HUDEP-2 (cell line): ENCODE data around the gene FOXP1.
"Not testable (repeated sequence)": the region's sequence is repeated elsewhere in the genome, so short reads cannot be mapped to it uniquely, and the experiment has no call there.

Experiments used
- DNase-seq, 76 experiments: peaks; one replicate each; lab custom pipeline; 2025; ENCODE audit not compliant: unreplicated experiment in 76 of 76; lab: John Stamatoyannopoulos, UW

The FOXP1 gene

DNA sequence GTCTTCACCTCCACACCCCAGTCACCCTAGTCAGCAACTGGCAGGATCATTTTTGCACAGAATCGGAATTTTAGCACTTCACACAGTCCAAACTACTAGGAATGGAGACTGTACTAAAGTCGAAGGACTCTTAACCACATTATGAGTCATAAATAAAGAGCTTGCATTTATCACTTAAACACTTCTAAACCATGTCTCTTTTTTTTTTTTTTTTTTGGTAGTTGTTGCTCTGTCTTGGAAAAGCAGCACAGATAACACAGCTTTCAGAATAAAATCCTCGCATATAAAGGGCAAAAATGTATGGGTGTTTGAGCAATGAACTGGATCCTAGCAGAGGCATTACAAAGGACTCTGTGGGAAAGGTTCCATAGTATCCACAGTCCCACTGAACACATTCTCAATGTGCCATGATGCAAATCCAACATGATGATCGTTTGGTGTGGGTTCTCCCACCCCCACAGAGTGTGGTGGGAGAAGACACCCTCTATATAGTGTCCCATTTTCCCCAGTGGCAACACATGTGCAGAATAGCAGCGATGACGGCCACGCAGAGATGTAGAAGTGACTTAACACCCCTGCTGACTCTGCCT lies 47.1 kb downstream of the FOXP1 start:
- no peak for DNase-seq

DNA sequence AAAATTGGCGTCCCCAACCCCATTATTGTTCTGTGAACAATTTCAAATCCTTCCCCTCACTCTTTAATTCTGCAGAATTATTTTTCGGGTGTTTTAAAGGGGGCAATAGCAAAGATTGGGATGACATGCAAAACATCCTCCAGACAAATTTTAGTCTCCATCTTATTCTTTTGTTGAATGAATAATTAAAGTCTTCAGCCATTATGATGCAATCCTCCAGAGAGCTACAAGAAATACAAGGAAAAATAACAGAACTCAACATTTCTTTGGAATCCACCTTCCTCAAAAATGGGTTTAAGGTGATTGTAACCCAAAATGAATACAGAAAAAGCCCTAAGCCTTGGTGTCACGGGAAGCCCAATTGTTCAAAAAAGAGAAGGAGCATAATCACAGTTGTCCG lies 49.9 kb downstream of the FOXP1 start:
- DNase-seq, result no peak

DNA sequence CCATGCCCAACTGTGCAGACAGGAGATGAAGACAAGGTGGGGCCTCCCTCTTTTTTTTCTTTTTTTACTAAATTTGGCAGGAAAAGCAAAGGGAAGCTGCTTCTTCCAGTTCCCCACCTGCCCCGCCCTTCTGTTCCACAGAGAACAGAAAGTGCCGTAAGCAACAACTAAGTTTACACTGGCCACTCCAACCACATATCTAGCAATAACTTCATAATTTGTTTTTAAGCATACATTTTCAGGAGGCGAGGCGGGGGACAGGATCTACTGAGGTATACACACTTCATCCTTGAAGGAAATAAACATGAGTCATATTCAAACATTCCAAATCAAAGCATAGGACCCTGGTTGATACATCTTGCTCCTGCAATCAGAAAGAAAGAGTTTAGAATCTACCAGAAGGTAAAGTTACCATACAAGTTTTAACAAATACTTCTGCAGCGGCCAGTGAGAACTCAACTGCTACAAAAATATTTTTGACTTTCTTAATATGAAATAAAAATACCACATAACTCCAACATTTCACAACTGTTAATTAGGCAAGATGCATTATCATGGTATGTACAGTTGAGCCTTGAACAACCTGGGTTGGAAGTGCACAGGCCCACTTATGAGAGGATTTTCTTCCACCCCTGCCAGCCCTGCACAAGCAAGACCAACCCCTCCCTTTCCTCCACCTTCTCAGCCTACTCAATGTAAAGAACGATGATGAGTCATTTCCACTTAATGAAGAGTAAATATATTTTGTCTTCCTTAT lies 50.7 kb downstream of the FOXP1 start:
- no peak for DNase-seq

DNA sequence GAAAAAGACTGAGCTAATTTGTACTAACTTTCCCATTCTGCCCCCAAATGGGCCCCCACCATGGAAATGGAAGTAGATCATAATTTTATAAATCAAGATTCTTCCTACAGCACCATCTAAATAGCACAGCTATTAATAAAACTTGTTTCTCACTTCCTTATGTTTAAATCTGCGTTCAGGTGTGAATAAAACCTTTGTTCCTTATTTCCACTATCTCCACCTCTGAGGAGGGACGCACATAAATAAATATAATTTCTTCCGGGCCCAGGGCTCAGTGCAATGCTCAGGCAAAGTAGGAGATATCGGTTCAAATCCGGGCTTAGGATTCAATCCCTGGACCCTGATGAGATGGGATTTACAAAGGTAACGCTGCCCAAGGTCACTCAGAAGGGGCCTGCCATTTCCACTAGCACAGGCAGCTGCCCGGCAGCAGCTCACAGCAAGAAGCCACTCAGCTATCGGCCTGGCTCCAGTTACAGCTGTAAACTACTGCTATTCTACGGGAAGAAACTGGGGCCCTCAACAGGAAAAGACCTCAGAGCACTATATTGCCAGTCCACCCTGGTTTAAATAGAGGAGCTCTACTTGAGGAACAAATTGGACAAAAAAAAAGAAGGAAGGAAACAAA lies 52.5 kb downstream of the FOXP1 start:
- DNase-seq, result no peak

DNA sequence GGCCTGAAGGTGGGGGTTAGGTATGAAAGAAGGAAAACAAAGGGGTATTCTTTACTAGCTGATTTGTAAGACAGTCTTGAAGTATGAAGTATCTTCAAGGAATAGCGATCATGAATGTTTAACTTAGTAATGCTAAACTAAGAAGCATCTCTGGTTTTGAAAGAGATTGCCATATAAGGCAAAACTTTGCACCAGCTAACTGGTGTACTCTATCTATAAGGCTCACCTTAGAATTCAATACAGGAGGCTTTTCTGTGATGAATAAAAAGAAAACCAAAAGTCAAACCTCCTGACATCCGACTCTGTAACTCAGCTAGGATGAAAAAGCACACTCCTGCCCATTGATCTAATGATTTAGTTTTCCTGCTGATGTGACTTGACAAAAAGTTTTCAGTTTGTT lies 54.7 kb downstream of the FOXP1 start:
- no peak for DNase-seq

DNA sequence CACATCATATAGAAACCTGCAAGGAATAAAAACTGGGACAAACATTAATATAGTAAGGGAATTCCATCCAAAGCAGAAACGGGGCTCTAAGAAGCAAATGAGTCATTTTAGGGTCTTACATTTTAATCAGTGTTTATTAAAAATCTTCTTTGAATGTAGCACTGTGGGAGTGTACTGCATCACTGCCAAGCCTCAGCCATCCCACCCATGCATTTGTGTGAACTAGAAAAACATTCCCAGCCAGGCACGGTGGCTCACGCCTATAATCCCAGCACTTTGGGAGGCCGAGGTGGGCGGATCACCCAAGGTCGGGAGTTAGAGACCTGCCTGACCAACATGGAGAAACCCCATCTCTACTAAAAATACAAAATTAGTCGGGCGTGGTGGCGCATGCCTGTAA lies 57.1 kb downstream of the FOXP1 start:
- not testable (repeated sequence) for DNase-seq

DNA sequence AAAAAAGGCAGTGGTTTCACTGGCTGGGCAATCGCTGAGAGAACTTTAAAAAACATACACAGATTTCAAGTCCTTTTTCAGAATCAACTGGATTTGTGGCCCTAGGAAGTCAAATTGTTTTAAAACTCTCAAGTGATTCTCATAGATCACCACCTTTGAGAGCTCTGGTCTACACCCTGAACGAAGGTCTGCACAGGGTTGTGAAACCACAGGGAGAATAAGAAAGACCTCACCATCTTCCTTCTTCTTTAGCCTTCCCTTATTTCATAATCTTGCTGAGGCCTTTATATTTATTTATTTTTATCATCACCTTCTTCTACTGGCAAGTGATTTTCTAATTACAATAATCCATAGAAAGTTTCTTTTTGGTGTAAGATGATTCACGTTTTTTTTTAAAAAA lies 58.1 kb downstream of the FOXP1 start:
- DNase-seq, result no peak

DNA sequence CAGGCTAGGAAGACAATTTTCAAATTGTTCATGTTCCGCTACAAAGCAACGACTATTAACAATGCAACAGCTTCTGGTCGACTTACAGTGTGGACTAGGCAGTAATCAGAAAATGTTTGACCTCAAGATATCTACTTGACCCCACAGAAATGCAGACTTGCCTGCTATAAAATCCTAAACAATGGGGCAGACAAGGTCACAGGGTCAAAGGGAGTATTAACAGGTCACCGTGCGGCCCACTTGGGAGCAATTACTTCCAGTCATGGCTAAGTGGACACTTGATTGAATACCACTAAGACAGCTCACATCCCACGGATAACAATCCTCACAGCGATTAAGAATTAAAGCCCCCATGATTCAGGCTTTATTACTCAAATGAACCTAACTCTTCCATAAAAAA lies 58.9 kb downstream of the FOXP1 start:
- DNase-seq, result no peak

DNA sequence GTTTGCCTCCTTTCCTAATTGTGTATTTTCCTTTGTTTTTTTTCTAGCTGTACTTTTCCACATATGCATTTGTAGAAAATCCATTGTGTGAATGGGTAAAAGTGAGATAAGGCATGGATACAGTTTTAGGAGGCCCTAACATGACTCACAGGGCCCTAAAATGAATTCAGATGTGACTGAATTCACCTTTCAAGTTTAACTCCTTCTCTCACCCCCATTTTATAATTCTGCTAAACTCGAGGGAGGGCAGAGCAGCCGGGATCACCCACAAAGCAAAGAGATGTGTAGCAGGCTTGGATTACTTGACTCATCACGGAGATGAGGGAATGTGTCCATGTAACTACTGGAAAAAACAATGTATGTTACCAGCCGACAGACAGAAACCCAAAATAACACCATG lies 59.9 kb downstream of the FOXP1 start:
- DNase-seq, result no peak

DNA sequence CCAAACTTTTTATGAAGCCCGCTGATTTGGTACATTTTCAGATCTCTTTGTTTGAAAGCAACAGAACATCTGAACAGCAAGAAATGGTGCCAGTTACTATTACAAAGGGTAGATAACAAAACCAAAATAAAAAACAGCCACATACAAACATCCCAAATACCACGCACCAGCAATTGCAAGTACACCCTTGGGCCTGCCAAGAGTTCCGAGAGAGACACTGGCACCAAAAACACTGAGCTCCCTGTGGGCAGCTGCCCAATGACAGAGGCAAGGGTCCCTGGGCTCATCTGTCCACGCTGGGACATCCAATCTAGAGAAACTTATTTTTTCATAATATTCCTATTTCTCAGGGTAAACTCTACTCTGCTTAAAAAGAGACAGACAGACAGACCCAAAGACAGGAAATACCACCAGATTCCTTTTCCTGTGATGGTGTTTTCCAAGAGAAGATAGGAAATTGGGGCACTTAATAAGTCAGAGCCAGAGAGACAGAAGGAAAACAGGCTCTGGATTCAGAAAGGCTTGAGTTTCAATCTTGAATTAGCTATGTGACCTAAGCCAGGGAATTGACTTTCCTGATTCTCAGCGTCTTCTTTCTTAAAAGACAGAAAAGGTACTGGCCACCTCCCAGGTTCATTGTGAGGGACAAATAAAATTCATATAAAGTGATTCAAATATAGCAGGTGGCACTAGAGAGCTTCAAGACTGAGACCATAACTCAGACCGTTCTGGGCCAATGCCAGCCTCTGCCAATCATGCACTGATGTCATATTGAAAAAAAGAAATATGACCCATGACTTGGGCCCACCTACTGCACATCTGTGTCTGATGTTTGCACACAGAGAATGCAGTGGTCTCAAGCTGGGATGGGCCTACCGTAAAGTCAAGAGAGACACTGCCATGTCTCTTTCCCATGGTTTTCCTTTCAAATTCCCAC lies 61.3 kb downstream of the FOXP1 start:
- no peak for DNase-seq

DNA sequence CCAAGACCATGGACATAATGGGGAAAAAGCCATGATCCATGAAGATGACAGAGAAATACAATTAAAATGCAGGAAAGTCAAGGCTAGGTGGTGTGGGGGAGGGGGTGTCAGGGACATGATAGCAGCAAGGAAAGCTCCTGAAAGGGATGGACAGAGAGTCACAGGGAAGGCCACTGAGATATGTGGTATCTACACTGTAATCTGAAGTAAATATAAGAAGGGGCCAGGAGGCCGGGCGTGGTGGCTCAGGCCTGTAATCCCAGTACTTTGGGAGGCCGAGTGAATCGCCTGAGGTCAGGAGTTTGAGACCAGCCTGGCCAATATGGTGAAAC lies 62.5 kb downstream of the FOXP1 start:
- no peak for DNase-seq

DNA sequence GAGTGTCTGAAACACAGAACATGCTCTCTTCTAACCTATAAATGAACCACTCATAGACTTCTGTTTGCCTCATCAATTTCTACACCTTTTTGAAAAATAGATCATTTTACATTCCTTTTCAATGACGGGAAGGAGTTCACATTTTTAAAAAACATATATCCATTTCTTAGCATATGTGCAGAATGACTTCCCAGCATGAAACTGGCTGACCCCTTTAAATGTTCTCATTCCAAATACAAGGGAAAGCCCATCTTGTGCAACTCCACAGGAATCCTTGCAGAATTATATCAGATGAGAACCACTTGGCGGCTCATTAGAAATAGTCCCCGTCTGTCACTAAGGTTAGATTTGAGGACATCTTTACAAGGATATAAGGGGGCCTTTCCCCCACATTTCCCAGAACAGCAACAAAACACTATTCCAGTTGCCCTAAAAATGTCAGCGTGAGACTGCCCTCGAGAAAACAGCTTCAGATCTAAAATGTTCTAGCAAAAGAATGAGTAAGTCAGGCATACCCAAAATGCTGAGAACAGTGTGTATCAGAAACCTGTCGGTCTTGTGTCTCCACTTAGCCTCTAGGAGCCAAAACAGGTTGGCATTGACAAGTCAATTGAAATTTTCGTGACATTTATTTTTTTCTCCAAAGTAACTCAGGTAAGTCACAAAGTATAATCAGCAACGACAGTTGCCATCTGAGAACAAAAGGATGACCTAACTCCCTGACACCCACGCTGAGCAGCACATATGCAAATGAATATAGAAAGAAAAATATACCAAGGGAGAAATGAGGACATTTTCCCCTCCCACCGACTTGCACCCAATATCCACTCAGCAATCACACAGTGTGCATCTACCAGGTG lies 63.1 kb downstream of the FOXP1 start:
- no peak for DNase-seq

DNA sequence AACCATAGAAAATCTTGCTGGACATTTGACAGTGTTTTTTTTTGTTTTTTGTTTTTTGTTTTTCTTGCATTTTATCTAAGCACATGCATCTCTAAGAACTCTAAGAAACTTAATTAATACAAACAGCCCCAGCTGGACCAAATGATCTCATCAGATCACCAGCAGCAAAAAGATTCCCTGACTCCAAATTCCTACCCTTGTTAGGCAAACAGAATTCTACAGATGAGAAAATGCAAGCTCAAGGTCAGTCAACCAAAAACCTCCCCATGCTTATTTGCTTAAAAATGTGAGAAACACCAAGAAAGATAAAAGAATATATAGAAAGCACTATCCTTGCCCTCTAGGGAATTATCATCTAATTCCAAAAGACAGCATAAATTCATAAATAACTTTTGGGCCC lies 65.4 kb downstream of the FOXP1 start:
- DNase-seq, result no peak

DNA sequence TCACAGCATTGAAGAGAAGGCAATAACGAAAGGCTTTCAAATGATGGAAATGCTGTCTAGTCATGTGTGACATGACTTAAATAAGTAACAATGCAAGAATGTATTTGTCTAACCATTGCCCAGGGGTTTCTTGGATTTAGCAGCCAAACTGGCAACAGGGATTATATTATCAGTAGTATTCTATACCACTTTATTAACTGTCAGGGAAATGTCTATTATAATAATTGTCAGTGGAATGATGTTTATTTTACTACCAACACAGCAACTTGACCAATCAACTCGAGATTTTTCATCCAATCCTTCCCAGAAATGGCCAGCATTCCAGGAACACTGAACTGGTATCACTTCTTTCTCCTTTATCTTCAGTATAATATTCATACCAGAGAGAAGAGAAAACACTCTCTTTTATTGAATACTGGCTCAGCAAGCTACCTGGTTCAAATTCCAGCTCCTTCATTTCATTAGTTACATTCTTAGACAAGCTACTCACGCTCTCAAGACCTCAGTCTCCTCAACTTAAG lies 66.2 kb downstream of the FOXP1 start:
- no peak for DNase-seq

DNA sequence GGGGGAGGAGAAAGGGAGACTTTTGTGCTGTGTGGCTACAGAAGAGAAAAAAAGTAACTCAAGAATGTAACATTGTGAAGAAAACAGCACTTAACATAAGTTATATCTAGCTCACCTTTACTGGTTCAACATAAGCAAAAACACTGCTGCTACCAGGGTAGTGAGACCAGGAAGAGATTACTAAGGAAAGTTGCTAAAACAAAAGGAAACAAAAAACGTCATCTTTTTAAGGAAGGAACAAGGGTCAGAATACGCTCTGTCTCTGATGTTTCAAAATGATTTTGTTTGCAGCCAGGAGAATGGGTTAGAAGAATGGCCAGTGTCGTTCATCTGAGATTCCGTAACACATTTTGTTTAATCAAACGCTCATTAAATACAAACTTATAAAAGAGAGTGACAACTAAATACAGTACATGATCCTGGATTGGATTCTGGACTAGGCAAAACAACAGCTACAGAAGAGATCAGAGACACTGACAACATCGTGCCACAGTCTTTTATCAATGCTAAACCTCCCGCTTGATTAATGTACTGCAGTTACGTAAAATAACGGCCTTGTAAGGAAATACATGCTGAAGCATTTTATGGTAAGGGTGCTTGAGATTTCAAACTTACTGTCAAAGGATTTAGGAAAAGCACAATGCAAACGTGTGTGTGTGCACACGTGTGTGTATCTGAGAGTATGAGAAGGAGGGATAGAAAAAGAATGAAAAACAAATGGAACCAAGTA lies 67.7 kb downstream of the FOXP1 start:
- no peak for DNase-seq

DNA sequence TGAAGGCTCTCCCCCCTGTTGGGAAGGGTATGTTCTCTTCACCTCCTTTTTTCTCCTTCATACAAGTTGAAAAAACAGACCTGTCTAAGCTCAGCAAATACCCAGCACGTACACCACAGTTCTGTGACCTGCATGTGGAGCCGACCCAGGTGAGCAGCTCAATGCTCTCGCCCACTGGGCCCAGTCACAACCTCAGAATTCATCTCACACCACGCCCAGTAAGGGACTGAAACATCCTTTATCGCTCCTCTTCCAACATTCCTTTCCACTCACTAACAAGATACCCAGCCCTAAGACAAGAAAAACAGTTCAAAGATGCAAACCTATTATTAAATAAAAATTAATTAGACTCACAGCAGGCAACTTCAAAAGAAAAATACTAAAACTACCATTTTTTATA lies 68.9 kb downstream of the FOXP1 start:
- no peak for DNase-seq

DNA sequence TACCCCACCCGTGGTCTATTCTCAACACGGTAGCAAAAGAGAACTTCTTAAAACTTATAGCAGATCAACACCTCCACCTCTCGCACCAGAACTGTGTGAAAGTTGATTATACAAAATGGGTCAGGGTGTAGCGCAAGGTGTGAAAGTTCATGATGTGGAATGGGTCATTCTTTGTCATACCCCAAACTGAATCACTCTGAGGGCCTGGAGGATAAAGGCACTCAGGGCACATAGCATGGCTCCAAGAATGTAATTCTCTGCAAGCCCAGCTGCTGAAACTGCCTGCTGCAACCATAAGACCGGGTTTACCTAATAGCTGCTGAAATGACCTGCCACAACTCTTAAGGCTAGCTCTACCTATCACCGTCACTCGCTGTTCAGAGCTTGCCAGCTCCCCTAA lies 70.0 kb downstream of the FOXP1 start:
- no peak for DNase-seq

DNA sequence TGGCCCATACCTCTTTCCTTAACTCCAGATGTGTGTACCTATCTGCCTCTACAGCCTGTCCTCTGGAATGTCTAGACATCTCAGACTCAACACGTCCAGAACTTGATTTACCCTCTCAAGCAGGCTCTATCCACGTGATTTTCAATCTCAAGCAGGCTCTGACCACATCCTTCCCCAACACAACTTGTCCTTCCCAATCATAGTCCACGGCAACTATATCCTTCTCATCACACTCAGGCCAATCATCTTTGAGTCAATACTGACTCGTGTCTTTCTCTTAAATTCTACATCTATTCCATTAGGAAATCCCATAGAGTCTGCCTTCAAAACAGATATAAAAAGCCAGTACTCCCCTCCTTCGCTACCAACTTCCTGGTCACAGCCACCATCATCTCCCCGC lies 70.4 kb downstream of the FOXP1 start:
- DNase-seq, result no peak

DNA sequence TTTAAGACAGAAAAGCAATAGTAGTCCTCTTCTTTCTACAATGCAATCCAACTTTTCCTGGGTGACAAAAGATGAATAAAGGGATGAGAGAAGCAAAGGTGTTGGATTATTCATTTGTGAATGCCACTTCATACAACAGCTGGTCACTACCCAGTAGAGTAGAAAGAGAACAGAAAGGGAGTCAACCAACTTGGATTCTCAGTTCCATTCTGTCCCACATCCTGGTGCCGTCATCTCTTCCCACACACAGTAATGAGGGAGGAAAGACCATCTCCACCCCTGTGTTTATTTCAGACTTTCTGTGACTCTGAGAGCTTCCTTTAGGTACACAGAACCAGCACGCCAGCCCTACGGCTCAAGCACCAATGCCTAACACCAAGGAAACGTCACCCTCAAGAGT lies 71.0 kb downstream of the FOXP1 start:
- no peak for DNase-seq

DNA sequence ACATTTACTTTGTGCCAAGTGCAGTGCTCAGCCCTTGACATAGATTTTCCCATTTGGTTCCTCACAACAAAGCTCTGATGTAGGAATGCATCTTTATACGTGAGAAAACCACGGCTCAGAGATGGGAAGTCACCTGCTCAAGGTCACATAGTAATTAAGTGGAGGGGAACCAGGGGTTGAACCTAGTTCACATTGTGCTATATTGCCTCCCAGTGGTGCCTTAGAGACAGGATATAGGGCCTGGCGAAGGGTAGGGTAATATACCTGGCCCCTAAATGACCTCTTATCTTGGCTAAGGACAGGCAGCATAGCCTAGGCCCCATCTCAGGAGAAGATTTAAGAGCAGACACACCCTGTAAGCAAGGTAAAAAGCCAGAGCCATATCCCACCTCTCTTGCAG lies 71.5 kb downstream of the FOXP1 start:
- DNase-seq, result no peak
